HG03045 (cell line): ENCODE data around the gene AIF1L.

ENCODE experiments used
- ATAC-seq: cut with Tn5 transposase; IDR thresholded peaks from one replicate; pipeline ENCODE4 v1.9.1; 2021; ENCODE audit warnings: mild to moderate bottlenecking, moderate library complexity; ENCODE audit not compliant: unreplicated experiment

Gene AIF1L

GRCh38 chr9:131076347-131077195 lies 19.8 kb upstream of the AIF1L start:
- no peak for ATAC-seq

GRCh38 chr9:131078427-131079366 lies 17.6 kb upstream of the AIF1L start:
- ATAC-seq = no peak

GRCh38 chr9:131080589-131080988 lies 15.7 kb upstream of the AIF1L start:
- ATAC-seq = no peak

GRCh38 chr9:131081868-131082267 lies 14.5 kb upstream of the AIF1L start:
- ATAC-seq = no peak

- ATAC-seq = no peak
Observed at GRCh38 chr9:131082774-131083512, 13.4 kb upstream of the AIF1L start.

- ATAC-seq = no peak
Observed at GRCh38 chr9:131084661-131085369, 11.5 kb upstream of the AIF1L start.

GRCh38 chr9:131085370-131086122 lies 10.8 kb upstream of the AIF1L start:
- ATAC-seq = no peak

- ATAC-seq = no peak
Observed at GRCh38 chr9:131087354-131087893, 8.9 kb upstream of the AIF1L start.

- ATAC-seq = no peak
Observed at GRCh38 chr9:131090025-131090787, 6.1 kb upstream of the AIF1L start.

- no peak for ATAC-seq
Observed at GRCh38 chr9:131091352-131091992, 4.9 kb upstream of the AIF1L start.

- no peak for ATAC-seq
Observed at GRCh38 chr9:131092030-131092429, 4.3 kb upstream of the AIF1L start.

GRCh38 chr9:131092548-131093440 lies 3.5 kb upstream of the AIF1L start:
- ATAC-seq = no peak

GRCh38 chr9:131094015-131094414 lies 2.3 kb upstream of the AIF1L start:
- ATAC-seq = no peak

- no peak for ATAC-seq
Observed at GRCh38 chr9:131094622-131095021, 1.7 kb upstream of the AIF1L start.

GRCh38 chr9:131095666-131096268 lies 564 bp upstream of the AIF1L start:
- ATAC-seq = no peak

GRCh38 chr9:131097126-131097947 lies 1.0 kb downstream of the AIF1L start:
- no peak for ATAC-seq
